Endothelial cell of umbilical vein (primary cell): ENCODE results near the gene LCOR. TPM values are rescaled to one million over a fixed set of nuclear protein-coding genes. Genes with fewer than 3 reads are reported as not detected.

Experiments used
- BruUV-seq: library from RNA; stranded (reverse); fragments of 400-500 nt; replicated peaks from 2 replicates; lab custom pipeline; 2021; lab: Mats Ljungman, UMichigan
- CTCF ChIA-PET: fragments of 300-600, 350-600 bp; sonication (Branson Sonifier 250); formaldehyde crosslinking; loops from one replicate; lab custom pipeline; 2021; ENCODE audit warnings: antibody characterized with exemption, inconsistent platforms; lab: Charles Lee
- POLR2A ChIA-PET: fragments of 300-600, 350-600 bp; sonication (Branson Sonifier 250); formaldehyde crosslinking; loops from one replicate; lab custom pipeline; 2021; ENCODE audit warnings: antibody characterized with exemption, inconsistent platforms; lab: Charles Lee
- DNase-seq: peaks from one replicate; pipeline ENCODE4 v3.0.0-alpha.2; 2011; ENCODE audit warnings: low read depth, low spot score
- FAIRE-seq: peaks from 2 replicates; lab custom pipeline; 2011; peaks lifted over from hg19 to GRCh38; lab: Jason Lieb, UNC
- H2AFZ ChIP-seq: 2 replicates; pipeline ENCODE4 v1.6.0; 2012; ENCODE audit warnings: low read depth, low read length, control low read depth, inconsistent platforms
- H3K27ac ChIP-seq: 2 replicates; pipeline ENCODE4 v1.5.1; 2011; ENCODE audit warnings: low read depth, mild to moderate bottlenecking, control low read depth, low read length, moderate library complexity; ENCODE audit not compliant: insufficient read depth
- H3K27me3 ChIP-seq, 2 experiments: 2 replicates each; pipeline versions ENCODE4 v1.6.0 to v1.6.1; 2011; ENCODE audit warnings: low read length in 2 of 2, mixed read lengths in 1 of 2; ENCODE audit not compliant: control insufficient read depth in 2 of 2, insufficient read depth in 2 of 2
- H3K36me3 ChIP-seq, 2 experiments: 2 replicates in 1 of 2; 3 replicates in 1 of 2; pipeline ENCODE4 v1.5.1; 2011; ENCODE audit warnings: low read length in 2 of 2, mild to moderate bottlenecking in 1 of 2, moderate library complexity in 1 of 2; ENCODE audit not compliant: control insufficient read depth in 2 of 2, insufficient read depth in 2 of 2; ENCODE audit errors: extremely low read depth in 1 of 2
- H3K4me1 ChIP-seq: 3 replicates; pipeline ENCODE4 v1.5.1; 2011; ENCODE audit warnings: mild to moderate bottlenecking, low read length; ENCODE audit not compliant: control insufficient read depth, insufficient read depth; ENCODE audit errors: extremely low read depth
- H3K4me2 ChIP-seq: 2 replicates; pipeline ENCODE4 v1.6.1; 2011; ENCODE audit warnings: low read length, control low read depth, mixed read lengths; ENCODE audit not compliant: insufficient read depth
- H3K4me3 ChIP-seq, 3 experiments: fragments of 200-600 bp in 1 of 3; sonication (generic), shearing (Covaris generic) in 1 of 3; replicated peaks in 1 of 3; 2 replicates each; pipeline ENCODE4 v1.5.1; 2011 to 2016; ENCODE audit warnings: control low read depth in 3 of 3, low read length in 3 of 3, mild to moderate bottlenecking in 2 of 3, inconsistent platforms in 1 of 3, low read depth in 1 of 3, moderate library complexity in 1 of 3; ENCODE audit not compliant: insufficient read depth in 1 of 3
- H3K79me2 ChIP-seq: 2 replicates; pipeline ENCODE4 v1.6.0; 2012; ENCODE audit warnings: low read length, inconsistent platforms; ENCODE audit not compliant: control insufficient read depth, insufficient read depth
- H3K9ac ChIP-seq: replicated peaks from 2 replicates; pipeline ENCODE3; 2011; ENCODE audit warnings: low read length, control low read depth; ENCODE audit not compliant: insufficient read depth; ENCODE audit errors: extremely low read depth
- H3K9me1 ChIP-seq: replicated peaks from 3 replicates; pipeline ENCODE4 v1.6.0; 2011; ENCODE audit warnings: mild to moderate bottlenecking, low read length; ENCODE audit not compliant: control insufficient read depth, insufficient read depth; ENCODE audit errors: extremely low read depth
- H3K9me3 ChIP-seq: replicated peaks from 2 replicates; pipeline ENCODE4 v1.5.1; 2012; ENCODE audit warnings: low read length, inconsistent platforms; ENCODE audit not compliant: control insufficient read depth, insufficient read depth
- H4K20me1 ChIP-seq: replicated peaks from 2 replicates; pipeline ENCODE3; 2011; ENCODE audit warnings: mild to moderate bottlenecking, low read length; ENCODE audit not compliant: control insufficient read depth, insufficient read depth; ENCODE audit errors: extremely low read depth
- CTCF ChIP-seq, 2 donors: IDR thresholded peaks; 1 replicate in 1 of 2; 2 replicates in 1 of 2; pipeline ENCODE4 v1.5.1; 2011; ENCODE audit warnings: low read length in 2 of 2, mild to moderate bottlenecking in 2 of 2, moderate library complexity in 2 of 2, control low read depth in 1 of 2, inconsistent platforms in 1 of 2, low read depth in 1 of 2; ENCODE audit not compliant: insufficient read depth in 1 of 2; ENCODE audit errors: extremely low read depth in 1 of 2
- FOS ChIP-seq: IDR thresholded peaks from 2 replicates; pipeline ENCODE4 v1.6.1; 2011; ENCODE audit warnings: mild to moderate bottlenecking, low read length, moderate library complexity, borderline replicate concordance; ENCODE audit not compliant: insufficient read depth
- MAX ChIP-seq: IDR thresholded peaks from 2 replicates; pipeline ENCODE4 v1.6.1; 2011; ENCODE audit not compliant: insufficient read depth, insufficient read length
- MYC ChIP-seq: IDR thresholded peaks from one replicate; pipeline ENCODE4 v1.6.1; 2011; ENCODE audit warnings: mild to moderate bottlenecking, low read depth, low read length
- POLR2A ChIP-seq: IDR thresholded peaks from 2 replicates; pipeline ENCODE4 v1.6.1; 2012; ENCODE audit warnings: low read depth, mild to moderate bottlenecking, control low read depth, low read length
- dilution Hi-C: fragments of 300-500 bp; cut with MboI; formaldehyde crosslinking; loops from one replicate; pipeline ENCODE4 v1.15.0; 2019; ENCODE audit warnings: low sequenced_read_pairs; ENCODE audit not compliant: extremely low pct_ligation_motif_present
- intact Hi-C: fragments of 100-400 bp; cut with micrococcal nuclease; formaldehyde crosslinking; loops from one replicate; pipeline ENCODE4 v1.10.0; 2022
- polyA plus RNA-seq, 4 experiments: library from polyadenylated mRNA; depleted of rRNA in 3 of 4; stranded (reverse) in 3 of 4; unstranded in 1 of 4; fragments of >200 nt; gene quantifications; 2 replicates each; pipeline versions ENCODE4 v1.2.1 to v1.2.3, GENCODE V29; 2011 to 2012; ENCODE audit warnings: missing spikeins in 1 of 4
- total RNA-seq: library from RNA; stranded (reverse); gene quantifications from 2 replicates; pipeline ENCODE4 v1.2.3, GENCODE V29; 2021

Gene LCOR
- total and polyA plus RNA-seq, 2 donors (not counting 3 experiments of a cell fraction or from before 2014, with no cell fraction given) = 11.6 to 39.0 TPM

GRCh38 chr10:96828609-96829008 is 3.5 kb upstream of the LCOR start:
- no peak overlapping the region for H3K4me3 ChIP-seq
- POLR2A ChIA-PET = no interaction called here
- DNase-seq (no peak), FAIRE-seq (no peak)
- dilution Hi-C loops = no loop called here
- BruUV-seq = no TSS peak
- H2AFZ ChIP-seq = no peak overlapping the region
- H3K27me3 ChIP-seq = peaks cover 0 to 4% of the 10 kb centered on the region in 2 experiments
- H3K9ac ChIP-seq = no peak overlapping the region
- no peak overlapping the region for H3K4me2 ChIP-seq
- H3K36me3 ChIP-seq = no peaks in the 10 kb centered on the region
- CTCF ChIA-PET = interaction anchor here (1.0 to 2.0 kb wide), 3 partner anchors 188 to 453 kb away, joined by 3 to 15 read pairs (median 4); no protein-coding TSS in a partner anchor
- intact Hi-C loops = no loop called here
- peaks cover 7% of the 10 kb centered on the region for H3K4me1 ChIP-seq
- no peaks in the 10 kb centered on the region for H3K9me1 ChIP-seq
- no peak for TF ChIP-seq POLR2A
- no peak for TF ChIP-seq MYC
- no peak for TF ChIP-seq FOS
- TF ChIP-seq CTCF (IDR thresholded peaks at IDR 0.05; ENCODE audit: extremely low read depth in 1 of 2, insufficient read depth in 1 of 2, low read depth in 1 of 2, low read length in 2 of 2) = no peak
- no peak for TF ChIP-seq MAX
- H4K20me1 ChIP-seq = no peaks in the 10 kb centered on the region
- no peak overlapping the region for H3K27ac ChIP-seq
- peaks cover 8% of the 10 kb centered on the region for H3K79me2 ChIP-seq
- H3K9me3 ChIP-seq = no peaks in the 10 kb centered on the region
